GM21447 (cell line): ENCODE measurements around the gene CFAP251.
"Not testable (repeated sequence)": the region's sequence is repeated elsewhere in the genome, so short reads cannot be mapped to it uniquely, and the experiment has no call there.

Experiments used
- ATAC-seq: cut with Tn5 transposase; IDR thresholded peaks from one replicate; pipeline ENCODE4 v1.9.1; 2021; ENCODE audit not compliant: unreplicated experiment

The CFAP251 gene

DNA sequence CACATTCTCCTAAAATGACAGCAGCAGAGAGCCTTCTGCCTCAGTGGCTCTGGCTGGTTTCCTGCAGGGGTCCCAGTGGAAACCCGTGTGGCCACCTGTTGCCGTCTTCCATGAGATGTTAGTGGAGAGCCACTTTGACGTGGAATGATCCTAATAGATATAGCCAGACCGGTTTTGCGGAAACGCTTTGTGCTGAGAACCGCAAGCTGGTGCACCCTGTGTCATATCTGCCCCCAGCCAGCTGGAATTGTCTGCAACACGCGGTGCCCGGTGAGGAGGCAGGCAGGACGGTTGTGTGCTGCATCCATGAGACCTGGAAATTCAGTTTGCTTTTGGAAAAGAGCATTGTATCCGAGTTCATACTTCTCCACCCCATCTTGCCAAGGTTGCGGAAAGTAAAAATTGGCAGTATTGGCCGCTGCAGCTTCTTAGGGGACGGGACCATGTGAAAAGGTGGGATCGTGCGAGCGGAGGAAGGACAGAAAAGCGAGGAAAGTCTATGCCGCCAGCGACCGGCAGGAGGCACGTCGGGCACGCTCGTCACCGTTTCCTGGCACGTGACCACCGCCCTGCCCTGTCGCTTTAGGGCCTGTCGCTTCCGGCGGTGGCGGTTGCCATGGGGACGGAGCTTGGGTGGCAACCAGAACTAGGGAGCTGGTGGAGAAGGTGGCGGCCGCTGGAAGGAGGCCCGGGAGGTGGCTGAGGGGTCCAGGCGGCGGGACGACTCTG lies at the start of gene CFAP251:
Gene CFAP251 (plus strand): TSS at position 643 of the 729 bp plus-strand sequence. CDS start 2,714 bp downstream, outside the sequence.
- ATAC-seq: peak; percentile 85

GRCh38 chr12:121869229-121869628 lies 49.2 kb upstream of the CFAP251 start:
- ATAC-seq: not testable (repeated sequence)

DNA sequence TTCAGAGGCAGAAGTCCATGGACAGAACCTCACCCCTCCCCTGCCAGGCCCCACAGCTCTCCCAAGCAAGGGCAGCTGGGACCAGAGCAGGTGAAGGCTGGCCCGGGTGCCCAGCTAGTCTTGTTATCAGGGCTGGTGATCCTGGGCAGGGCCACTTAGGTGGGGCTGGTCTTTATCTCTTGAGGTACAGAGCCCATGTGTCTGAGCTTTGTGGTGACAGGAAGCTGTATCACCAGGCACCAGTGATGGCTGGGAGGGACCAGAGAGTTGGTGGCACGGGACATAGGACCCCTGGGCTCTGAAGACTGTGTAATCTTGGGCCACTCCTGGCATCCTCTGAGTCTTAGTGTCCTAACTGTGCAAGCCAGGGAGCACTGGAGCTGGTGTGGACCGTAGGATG lies 46.9 kb upstream of the CFAP251 start:
- ATAC-seq: no peak

- no peak for ATAC-seq
These were observed 45.7 kb upstream of the CFAP251 start for GRCh38 chr12:121872546-121873215.

GRCh38 chr12:121873216-121873569 lies 45.2 kb upstream of the CFAP251 start:
- ATAC-seq: no peak

GRCh38 chr12:121874071-121874470 lies 44.3 kb upstream of the CFAP251 start:
- ATAC-seq: no peak

DNA sequence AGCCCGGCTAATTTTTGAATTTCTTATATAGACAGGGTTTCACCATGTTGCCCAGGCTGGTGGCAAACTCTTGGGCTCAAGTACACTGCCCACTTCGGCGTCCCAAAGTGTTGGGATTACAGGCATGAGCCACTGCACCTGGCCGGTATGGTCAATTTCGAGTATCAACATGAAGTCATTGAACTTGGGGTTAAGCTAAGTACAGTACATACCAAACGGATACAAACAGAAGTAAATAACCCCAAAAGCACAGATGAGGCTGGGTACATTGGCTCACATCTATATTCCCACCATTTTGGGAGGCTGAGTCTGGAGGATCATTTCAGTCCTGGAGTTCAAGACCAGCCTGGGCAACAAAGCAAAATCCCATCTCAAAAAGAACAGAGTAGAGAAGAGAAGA lies 42.8 kb upstream of the CFAP251 start:
- ATAC-seq: no peak

DNA sequence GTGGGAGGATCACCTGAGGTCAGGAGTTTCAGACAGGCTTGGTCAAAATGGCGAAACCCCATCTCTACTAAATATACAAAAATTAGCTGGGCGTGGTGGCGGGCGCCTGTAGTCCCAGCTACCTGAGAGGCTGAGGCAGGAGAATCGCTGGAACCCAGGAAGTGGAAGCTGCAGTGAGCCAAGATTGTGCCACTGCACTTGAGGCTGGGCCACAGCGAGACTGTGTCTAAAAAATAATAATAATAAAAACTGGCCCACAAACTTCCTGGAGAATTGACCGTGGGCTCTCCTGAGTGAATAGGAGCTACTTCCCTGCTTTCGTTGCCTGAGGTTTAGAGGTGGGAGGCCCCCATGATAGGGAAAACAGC lies 42.3 kb upstream of the CFAP251 start:
- ATAC-seq: not testable (repeated sequence)

GRCh38 chr12:121883315-121883660 lies 35.1 kb upstream of the CFAP251 start:
- ATAC-seq: no peak

DNA sequence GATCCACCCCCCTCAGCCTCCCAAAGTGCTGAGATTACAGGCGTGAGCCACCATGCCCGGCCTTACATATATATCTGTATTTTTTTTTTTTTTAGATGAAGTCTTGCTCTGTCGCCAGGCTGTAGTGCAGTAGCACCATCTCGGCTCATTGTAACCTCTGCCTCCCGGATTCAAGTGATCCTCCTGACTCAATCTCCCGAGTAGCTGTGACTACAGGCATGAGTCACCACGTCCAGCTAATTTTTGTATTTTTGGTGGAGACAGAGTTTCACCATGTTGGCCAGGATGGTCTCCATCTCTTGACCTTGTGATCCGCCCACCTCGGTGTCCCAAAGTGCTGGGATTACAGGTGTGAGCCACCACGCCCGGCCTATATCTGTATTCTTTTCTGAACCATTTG lies 33.3 kb upstream of the CFAP251 start:
- not testable (repeated sequence) for ATAC-seq

GRCh38 chr12:121888083-121888477 lies 30.3 kb upstream of the CFAP251 start:
- ATAC-seq: no peak

DNA sequence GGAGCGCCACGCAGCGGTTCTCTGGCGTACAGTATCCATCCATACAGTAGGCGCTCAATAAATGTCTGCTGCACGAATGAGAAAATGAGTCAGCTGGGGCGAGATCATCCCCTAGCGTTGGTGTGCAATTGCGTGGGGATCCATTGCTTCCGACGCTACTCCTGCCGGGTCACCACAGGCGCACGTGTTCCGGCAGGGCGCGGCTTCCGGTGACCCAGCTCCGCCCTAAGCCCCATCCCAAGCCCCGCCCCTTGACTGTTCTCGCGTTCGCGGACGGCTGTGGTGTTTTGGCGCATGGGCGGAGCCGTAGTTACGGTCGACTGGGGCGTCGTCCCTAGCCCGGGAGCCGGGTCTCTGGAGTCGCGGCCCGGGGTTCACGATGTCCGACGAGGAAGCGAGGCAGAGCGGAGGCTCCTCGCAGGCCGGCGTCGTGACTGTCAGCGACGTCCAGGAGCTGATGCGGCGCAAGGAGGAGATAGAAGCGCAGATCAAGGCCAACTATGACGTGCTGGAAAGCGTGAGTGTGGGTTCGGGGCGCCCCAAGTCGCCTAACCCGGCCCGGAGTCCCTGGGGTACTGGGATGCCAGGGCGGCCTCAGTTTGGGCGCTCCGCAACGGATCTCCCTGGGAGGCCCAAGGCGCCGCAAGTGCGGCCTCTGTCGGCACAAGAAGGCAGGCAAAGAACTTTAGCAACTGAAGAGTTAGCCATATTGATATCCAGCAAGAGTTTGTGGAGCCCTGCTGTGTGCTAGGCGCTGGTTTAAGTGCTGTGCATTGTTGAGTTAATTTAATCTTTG lies 29.7 kb upstream of the CFAP251 start, which contains the start of gene PSMD9:
Gene PSMD9 (plus strand): TSS at position 313 of the 796 bp plus-strand sequence. CDS start 67 bp downstream, at position 380.
- ATAC-seq: peak; percentile 86

- no peak for ATAC-seq
These were observed 29.1 kb upstream of the CFAP251 start for GRCh38 chr12:121889274-121889624.

DNA sequence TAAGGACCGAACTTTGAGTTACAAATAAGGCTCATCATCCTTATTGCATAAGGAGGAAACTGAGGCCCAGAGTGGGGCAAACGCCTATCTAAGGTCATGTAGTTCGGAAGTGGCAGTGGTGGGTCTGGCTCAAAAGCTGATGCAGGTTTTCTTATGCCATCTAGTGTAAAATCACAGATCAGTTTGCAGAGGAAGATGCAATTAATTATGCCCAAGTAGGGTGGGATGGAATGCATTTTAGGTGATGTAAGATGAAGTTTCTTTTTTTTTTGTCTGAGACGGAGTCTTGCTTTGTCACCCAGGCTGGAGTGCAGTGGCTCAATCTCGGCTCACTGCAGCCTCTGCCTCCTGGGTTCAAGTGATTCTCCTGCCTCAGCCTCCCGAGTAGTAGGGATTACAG lies 28.7 kb upstream of the CFAP251 start:
- not testable (repeated sequence) for ATAC-seq

GRCh38 chr12:121892673-121893561 lies 25.5 kb upstream of the CFAP251 start:
- no peak for ATAC-seq

DNA sequence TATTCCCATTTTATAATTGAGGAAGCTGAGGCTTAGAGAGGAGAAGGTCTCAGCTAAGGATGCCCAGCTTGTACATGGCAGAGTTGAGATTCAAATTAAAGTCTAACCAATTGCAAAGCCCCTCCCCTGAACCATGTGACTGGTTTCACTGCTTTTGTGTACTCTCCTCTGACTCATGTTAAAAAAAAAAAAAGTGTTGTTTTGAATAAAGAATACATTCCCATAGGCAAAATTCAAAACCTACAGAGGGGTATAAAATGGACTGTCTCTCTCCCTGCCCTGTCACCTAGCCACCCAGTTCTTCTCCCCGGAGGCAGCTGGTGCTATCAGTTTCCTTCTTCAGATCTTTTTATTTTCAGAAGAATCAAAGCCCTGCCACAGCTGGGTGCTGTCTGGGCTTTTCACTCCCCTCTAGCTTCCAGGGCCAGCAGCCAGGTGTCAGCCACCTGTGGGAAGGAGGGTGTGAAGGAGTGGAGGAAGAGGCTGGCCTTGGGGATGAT lies 24.4 kb upstream of the CFAP251 start:
- ATAC-seq: no peak

DNA sequence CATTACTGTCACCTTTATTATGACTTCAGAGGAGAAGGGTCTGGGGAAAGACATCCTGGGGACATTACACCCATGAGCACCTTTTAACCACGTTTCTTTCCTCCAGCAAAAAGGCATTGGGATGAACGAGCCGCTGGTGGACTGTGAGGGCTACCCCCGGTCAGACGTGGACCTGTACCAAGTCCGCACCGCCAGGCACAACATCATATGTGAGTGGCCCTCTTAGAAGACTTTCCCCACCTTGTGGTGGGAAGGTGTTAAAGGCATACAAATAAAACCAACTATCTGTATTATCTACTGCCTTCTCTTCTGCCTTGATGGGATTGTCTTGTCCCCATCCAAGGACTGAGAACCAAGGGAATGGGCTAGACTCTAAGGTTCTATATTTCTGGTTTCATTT lies 23.8 kb upstream of the CFAP251 start:
- ATAC-seq: no peak

DNA sequence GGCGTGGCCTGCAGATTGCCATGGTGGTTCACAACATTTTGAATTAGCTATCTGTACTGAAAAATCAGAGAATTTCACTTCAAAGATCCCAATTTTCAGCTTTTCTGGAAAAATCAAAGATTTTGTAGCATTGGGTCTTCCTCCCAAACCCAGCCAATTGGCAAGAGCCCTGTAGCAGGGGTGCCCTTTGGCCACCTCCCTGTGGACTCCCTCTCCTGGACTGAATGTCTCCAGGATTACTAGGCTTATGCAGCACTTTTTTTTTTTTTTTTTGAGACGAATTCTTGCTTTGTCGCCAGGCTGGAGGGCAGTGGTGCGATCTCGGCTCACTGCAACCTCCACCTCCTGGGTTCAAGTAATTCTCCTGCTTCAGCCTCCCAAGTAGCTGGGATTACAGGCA lies 20.1 kb upstream of the CFAP251 start:
- no peak for ATAC-seq

- ATAC-seq: no peak
These were observed 18.8 kb upstream of the CFAP251 start for GRCh38 chr12:121899590-121899989.

DNA sequence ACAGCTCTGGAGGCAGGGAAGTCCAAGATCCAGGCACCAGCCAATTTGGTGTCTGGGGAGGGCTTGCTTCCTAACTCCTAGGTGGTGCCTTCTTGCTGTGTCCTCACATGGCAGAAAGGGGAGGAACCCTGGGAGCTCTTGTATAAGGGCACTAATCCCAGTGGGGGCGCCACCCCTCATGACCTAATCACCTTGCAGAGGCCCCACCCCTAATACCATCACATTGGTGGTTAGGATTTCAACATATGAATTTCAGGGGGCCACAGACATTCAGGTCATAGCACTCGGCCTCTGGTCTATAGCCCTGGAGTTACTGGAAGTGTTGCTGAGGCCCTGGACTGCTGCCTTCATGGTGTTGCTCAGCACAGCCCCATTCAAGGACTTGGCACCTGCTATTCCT lies 15.2 kb upstream of the CFAP251 start:
- no peak for ATAC-seq

DNA sequence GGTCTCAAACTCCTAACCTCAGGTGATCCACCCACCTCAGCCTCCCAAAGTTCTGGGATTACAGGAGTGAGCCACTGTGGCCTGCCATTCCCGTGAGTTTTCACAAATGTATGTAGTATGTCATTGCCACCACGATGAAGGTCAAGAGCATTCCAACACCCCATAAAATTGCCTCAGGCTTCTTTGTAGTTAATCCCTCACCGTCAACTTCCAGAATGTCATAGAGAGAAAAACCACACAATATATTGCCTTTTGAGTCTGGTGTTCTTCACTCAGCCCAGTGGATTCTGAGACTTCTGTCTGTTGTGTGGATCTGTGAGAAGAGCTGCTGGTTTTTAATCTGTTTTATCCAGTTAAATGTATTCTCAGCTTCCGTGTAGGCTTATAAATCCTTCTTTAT lies 12.6 kb upstream of the CFAP251 start:
- no peak for ATAC-seq
